OCI-LY1 (cell line): Measurements from ENCODE around the gene KLK5.

Experiments
- H2AFZ ChIP-seq: fragments of 200-600 bp; sonication (generic), shearing (Covaris generic); 2 replicates; pipeline ENCODE4 v1.6.0; 2014; ENCODE audit warnings: antibody characterized with exemption, mild to moderate bottlenecking, low read length
- H3F3A ChIP-seq: fragments of 200-600 bp; sonication (generic), shearing (Covaris generic); 2 replicates; pipeline ENCODE4 v1.6.0; 2014; ENCODE audit warnings: mild to moderate bottlenecking, antibody characterized with exemption, low read length, moderate library complexity; ENCODE audit not compliant: insufficient read depth
- H3K27ac ChIP-seq: fragments of 200-600 bp; sonication (generic); 2 replicates; pipeline ENCODE4 v1.5.1; 2014; ENCODE audit warnings: low read length, mixed run types, mild to moderate bottlenecking, low read depth; ENCODE audit not compliant: poor library complexity, severe bottlenecking
- H3K27me3 ChIP-seq: fragments of 200-600 bp; sonication (generic); 2 replicates; pipeline ENCODE4 v1.6.0; 2014; ENCODE audit warnings: antibody characterized with exemption, mild to moderate bottlenecking, low read length, moderate library complexity; ENCODE audit not compliant: insufficient read depth
- H3K36me3 ChIP-seq: fragments of 200-600 bp; sonication (generic); 2 replicates; pipeline ENCODE4 v1.6.1; 2014; ENCODE audit warnings: mild to moderate bottlenecking, antibody characterized with exemption, low read length, moderate library complexity, mixed read lengths; ENCODE audit not compliant: insufficient read depth
- H3K4me1 ChIP-seq: fragments of 200-600 bp; sonication (generic); 2 replicates; pipeline ENCODE4 v1.5.1; 2014; ENCODE audit warnings: mild to moderate bottlenecking, low read length, moderate library complexity; ENCODE audit not compliant: insufficient read depth, severe bottlenecking
- H3K4me2 ChIP-seq: fragments of 200-600 bp; sonication (generic), shearing (Covaris generic); 2 replicates; pipeline ENCODE4 v1.6.1; 2014; ENCODE audit warnings: low read length
- H3K4me3 ChIP-seq: fragments of 200-600 bp; sonication (generic); 2 replicates; pipeline ENCODE4 v1.5.1; 2014; ENCODE audit warnings: low read length, low read depth, mild to moderate bottlenecking, mixed read lengths; ENCODE audit not compliant: poor library complexity, severe bottlenecking
- H3K79me2 ChIP-seq: fragments of 200-600 bp; shearing (Covaris generic); 2 replicates; pipeline ENCODE4 v1.6.1; 2016; ENCODE audit warnings: mixed run types, low read length, mixed read lengths; ENCODE audit not compliant: insufficient read depth
- H3K9ac ChIP-seq: fragments of 200-600 bp; sonication (generic), shearing (Covaris generic); 2 replicates; pipeline ENCODE4 v1.6.1; 2014; ENCODE audit warnings: mild to moderate bottlenecking, low read length, mixed read lengths
- H3K9me2 ChIP-seq: fragments of 200-600 bp; sonication (generic), shearing (Covaris generic); 2 replicates; pipeline ENCODE4 v1.6.1; 2014; ENCODE audit warnings: low read depth, mild to moderate bottlenecking, low read length, mixed read lengths
- H3K9me3 ChIP-seq: fragments of 200-600 bp; shearing (Covaris generic); 2 replicates; pipeline ENCODE4 v1.6.1; 2014; ENCODE audit warnings: low read length, mixed read lengths
- H4K20me1 ChIP-seq: fragments of 200-600 bp; sonication (generic), shearing (Covaris generic); 2 replicates; pipeline ENCODE4 v1.6.0; 2016; ENCODE audit warnings: mild to moderate bottlenecking, low read length; ENCODE audit not compliant: insufficient read depth
- EZH2 ChIP-seq: fragments of 200-600 bp; sonication (generic), shearing (Covaris generic); IDR thresholded peaks from 2 replicates; pipeline ENCODE4 v1.8.0; 2017; ENCODE audit warnings: borderline replicate concordance, mixed run types, mild to moderate bottlenecking, antibody characterized with exemption, low read length, moderate library complexity, mixed read lengths
- TF ChIP-seq, protein P1 (sequence below): fragments of 200-600 bp; sonication (generic), shearing (Covaris generic); IDR thresholded peaks from 2 replicates; pipeline ENCODE4 v1.5.1; 2017; ENCODE audit warnings: mild to moderate bottlenecking, antibody characterized with exemption, low read length, moderate library complexity, mixed read lengths

KLK5 gene

DNA sequence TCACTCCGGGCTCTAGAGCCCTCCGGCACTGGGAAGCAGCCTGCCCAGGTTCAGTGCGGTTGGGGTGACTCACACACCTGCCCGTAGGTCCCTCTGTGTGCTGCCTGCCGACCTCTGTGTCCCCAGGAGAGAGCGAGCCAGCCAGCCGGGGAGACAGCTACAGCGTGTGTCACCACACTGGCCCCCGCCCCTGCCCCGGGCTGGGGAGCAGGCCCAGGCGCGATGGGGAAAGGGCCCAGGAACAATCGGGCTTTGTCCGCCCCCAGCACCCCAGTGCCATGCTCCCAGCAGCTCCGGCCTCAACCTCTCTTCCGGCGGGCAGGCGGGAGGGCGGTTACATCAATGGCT lies 16.5 kb upstream of the KLK5 start, which contains the start of gene KLK6:
Gene KLK6 (minus strand): TSS at position 179 of the 348 bp plus-strand sequence. CDS start 1,487 bp downstream, outside the sequence.
- H3K9me3 ChIP-seq: no peaks in the 10 kb centered on the region
- H3F3A ChIP-seq: no peaks in the 10 kb centered on the region
- no peaks in the 10 kb centered on the region for H3K4me1 ChIP-seq
- H3K9me2 ChIP-seq: no peaks in the 10 kb centered on the region
- no peaks in the 10 kb centered on the region for H3K27me3 ChIP-seq
- no peak within 1 kb of the TSS for H2AFZ ChIP-seq
- H4K20me1 ChIP-seq: no peaks in the 10 kb centered on the region
- H3K4me2 ChIP-seq: no peak within 1 kb of the TSS
- TF ChIP-seq, protein P1, sequence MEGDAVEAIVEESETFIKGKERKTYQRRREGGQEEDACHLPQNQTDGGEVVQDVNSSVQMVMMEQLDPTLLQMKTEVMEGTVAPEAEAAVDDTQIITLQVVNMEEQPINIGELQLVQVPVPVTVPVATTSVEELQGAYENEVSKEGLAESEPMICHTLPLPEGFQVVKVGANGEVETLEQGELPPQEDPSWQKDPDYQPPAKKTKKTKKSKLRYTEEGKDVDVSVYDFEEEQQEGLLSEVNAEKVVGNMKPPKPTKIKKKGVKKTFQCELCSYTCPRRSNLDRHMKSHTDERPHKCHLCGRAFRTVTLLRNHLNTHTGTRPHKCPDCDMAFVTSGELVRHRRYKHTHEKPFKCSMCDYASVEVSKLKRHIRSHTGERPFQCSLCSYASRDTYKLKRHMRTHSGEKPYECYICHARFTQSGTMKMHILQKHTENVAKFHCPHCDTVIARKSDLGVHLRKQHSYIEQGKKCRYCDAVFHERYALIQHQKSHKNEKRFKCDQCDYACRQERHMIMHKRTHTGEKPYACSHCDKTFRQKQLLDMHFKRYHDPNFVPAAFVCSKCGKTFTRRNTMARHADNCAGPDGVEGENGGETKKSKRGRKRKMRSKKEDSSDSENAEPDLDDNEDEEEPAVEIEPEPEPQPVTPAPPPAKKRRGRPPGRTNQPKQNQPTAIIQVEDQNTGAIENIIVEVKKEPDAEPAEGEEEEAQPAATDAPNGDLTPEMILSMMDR: no peak
- TF ChIP-seq EZH2: no peak
- no peak within 1 kb of the TSS for H3K9ac ChIP-seq
- no peaks in the 10 kb centered on the region for H3K79me2 ChIP-seq
- H3K27ac ChIP-seq: no peak within 1 kb of the TSS
- H3K4me3 ChIP-seq: no peak within 1 kb of the TSS
- H3K36me3 ChIP-seq: no peaks in the 10 kb centered on the region

- no peaks in the 10 kb centered on the region for H3K79me2 ChIP-seq
- H3K4me3 ChIP-seq: no peak overlapping the region
- H3K4me1 ChIP-seq: no peaks in the 10 kb centered on the region
- no peak overlapping the region for H3K27ac ChIP-seq
- TF ChIP-seq, protein P1: no peak
- no peak for TF ChIP-seq EZH2
- no peaks in the 10 kb centered on the region for H3K36me3 ChIP-seq
- H3F3A ChIP-seq: no peaks in the 10 kb centered on the region
- H3K9ac ChIP-seq: no peak overlapping the region
- no peaks in the 10 kb centered on the region for H4K20me1 ChIP-seq
- no peaks in the 10 kb centered on the region for H3K9me2 ChIP-seq
- no peak overlapping the region for H2AFZ ChIP-seq
- H3K27me3 ChIP-seq: no peaks in the 10 kb centered on the region
- H3K9me3 ChIP-seq: no peaks in the 10 kb centered on the region
- H3K4me2 ChIP-seq: no peak overlapping the region
Observed at GRCh38 chr19:50968716-50969412, 16.0 kb upstream of the KLK5 start.

DNA sequence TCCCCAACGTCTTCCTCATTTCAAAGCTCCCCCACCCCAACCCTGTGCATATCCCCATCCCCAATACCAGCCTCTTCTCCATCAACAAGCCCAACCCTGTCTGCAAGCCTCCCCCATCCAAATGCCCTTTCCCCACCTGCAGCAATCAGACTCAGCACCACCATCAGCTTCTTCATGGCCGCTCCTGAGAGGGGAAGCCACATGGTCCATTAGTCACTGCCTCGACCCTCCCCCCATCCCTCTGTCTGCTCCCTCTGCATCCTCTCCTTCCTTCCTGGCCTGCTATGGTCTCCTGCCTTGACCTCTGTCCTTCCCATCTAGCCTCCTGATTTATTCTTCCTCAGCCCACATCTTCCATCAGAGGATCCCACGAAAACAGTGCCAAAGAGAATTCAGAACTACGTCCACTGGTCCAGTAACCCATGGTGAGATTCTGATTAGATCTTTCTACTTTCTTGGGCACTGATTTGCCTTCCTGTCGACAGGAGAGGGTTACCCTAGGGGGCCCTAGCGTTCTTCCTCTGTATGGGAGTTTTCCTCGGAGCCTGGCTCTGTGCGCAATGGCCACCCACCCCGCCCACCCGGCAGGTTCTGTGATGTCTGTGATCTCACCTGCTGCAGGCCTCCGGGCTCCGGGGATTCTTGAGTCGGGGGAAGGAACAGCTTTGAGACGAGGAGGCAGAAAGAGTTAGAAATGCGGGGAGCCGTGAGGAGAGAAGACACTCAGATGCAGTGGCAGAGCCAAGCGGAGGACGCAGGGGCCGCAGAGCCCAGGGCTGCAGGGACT lies 15.3 kb upstream of the KLK5 start:
- no peaks in the 10 kb centered on the region for H4K20me1 ChIP-seq
- no peak overlapping the region for H3K27ac ChIP-seq
- no peaks in the 10 kb centered on the region for H3K9me3 ChIP-seq
- TF ChIP-seq, protein P1: no peak
- no peak for TF ChIP-seq EZH2
- H3K79me2 ChIP-seq: no peaks in the 10 kb centered on the region
- H3K4me2 ChIP-seq: no peak overlapping the region
- H3K36me3 ChIP-seq: no peaks in the 10 kb centered on the region
- no peak overlapping the region for H3K9ac ChIP-seq
- no peaks in the 10 kb centered on the region for H3K27me3 ChIP-seq
- no peaks in the 10 kb centered on the region for H3K9me2 ChIP-seq
- no peaks in the 10 kb centered on the region for H3K4me1 ChIP-seq
- no peak overlapping the region for H2AFZ ChIP-seq
- H3K4me3 ChIP-seq: no peak overlapping the region
- H3F3A ChIP-seq: no peaks in the 10 kb centered on the region
